Fibroblast of the aortic adventitia (primary cell): ENCODE results near the gene CDH2. TPM values are rescaled to one million over a fixed set of nuclear protein-coding genes. Genes with fewer than 3 reads are reported as not detected.

Experiments
- DNase-seq: peaks from one replicate; pipeline ENCODE4 v3.0.0-alpha.2; 2010; ENCODE audit warnings: low read depth
- H3K4me3 ChIP-seq: 2 replicates; pipeline ENCODE4 v1.5.1; 2011; ENCODE audit warnings: low read depth, mild to moderate bottlenecking, control low read depth, low read length, moderate library complexity
- total RNA-seq: library from RNA; depleted of rRNA; stranded (reverse); fragments of >200 nt; gene quantifications from 2 replicates; pipeline ENCODE4 v1.2.3, GENCODE V29; 2012; ENCODE audit warnings: low replicate concordance
- TF ChIP-seq, protein P1 (sequence below): IDR thresholded peaks from 2 replicates; pipeline ENCODE4 v1.5.1; 2011; ENCODE audit warnings: mild to moderate bottlenecking, low read length, control low read depth, inconsistent platforms; ENCODE audit not compliant: insufficient read depth

The CDH2 gene
- total RNA-seq, 1 donor = 64.1 TPM

- TF ChIP-seq, protein P1, sequence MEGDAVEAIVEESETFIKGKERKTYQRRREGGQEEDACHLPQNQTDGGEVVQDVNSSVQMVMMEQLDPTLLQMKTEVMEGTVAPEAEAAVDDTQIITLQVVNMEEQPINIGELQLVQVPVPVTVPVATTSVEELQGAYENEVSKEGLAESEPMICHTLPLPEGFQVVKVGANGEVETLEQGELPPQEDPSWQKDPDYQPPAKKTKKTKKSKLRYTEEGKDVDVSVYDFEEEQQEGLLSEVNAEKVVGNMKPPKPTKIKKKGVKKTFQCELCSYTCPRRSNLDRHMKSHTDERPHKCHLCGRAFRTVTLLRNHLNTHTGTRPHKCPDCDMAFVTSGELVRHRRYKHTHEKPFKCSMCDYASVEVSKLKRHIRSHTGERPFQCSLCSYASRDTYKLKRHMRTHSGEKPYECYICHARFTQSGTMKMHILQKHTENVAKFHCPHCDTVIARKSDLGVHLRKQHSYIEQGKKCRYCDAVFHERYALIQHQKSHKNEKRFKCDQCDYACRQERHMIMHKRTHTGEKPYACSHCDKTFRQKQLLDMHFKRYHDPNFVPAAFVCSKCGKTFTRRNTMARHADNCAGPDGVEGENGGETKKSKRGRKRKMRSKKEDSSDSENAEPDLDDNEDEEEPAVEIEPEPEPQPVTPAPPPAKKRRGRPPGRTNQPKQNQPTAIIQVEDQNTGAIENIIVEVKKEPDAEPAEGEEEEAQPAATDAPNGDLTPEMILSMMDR = no peak
- no peak for DNase-seq
- H3K4me3 ChIP-seq = no peak overlapping the region
Observed at GRCh38 chr18:28032177-28032576, 144.8 kb downstream of the CDH2 start.

DNA sequence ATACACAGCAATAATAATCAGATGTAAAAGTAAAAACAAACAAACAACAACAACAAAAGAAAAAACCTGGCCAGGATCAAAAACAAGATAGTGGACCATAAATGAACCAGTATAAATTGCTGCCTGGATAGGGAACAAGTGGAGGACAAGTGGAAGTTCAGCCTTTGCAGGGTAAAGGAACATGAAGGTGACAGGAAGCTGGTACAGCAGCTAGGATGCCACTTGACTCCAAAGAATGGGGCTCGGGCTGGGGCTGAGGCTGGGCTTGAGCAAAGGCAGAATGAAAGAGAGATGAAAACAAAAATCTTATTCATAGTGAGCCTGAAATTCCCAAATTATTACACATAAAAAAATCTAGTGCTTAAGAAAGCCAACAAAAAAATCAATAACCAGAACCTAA lies 146.5 kb downstream of the CDH2 start:
- no peak for DNase-seq
- TF ChIP-seq, protein P1 = no peak
- H3K4me3 ChIP-seq = no peak overlapping the region

GRCh38 chr18:28027755-28028154 lies 149.2 kb downstream of the CDH2 start:
- TF ChIP-seq, protein P1 = no peak
- no peak for DNase-seq
- H3K4me3 ChIP-seq = no peak overlapping the region

DNA sequence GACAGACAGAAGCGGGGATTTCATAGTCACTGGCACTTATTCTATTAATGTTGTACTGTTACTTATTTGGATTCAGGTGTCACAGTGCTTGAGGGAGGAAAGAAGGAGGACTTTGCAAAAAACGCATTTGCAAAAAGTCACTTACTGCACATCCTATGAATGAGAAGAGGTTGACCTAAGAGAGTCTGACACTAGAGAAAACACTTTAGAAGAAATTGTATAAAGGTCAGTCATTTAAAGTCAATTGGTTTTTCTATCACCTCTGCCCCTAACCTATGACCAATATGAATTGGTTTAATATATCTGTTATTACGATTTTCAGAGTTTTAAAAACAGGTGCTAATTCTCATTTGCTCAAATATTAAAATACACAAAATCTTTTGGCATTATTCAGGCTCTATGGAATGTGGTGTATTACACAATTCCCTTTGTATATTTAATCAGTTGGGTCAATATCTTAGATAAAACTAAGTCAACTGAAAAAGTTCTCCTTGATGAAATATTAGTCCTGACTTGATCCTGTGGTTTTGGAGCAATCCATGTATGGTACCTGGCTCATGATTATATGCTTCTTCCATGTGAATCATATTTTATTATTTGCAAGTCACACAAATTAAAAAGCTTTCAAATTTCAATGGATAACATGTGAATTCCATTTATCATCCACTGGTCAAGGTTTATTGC lies 157.4 kb downstream of the CDH2 start:
- H3K4me3 ChIP-seq = no peak overlapping the region
- TF ChIP-seq, protein P1 = no peak
- DNase-seq = peak; percentile 77

GRCh38 chr18:28018351-28018750 lies 158.6 kb downstream of the CDH2 start:
- TF ChIP-seq, protein P1 = no peak
- no peak for DNase-seq
- H3K4me3 ChIP-seq = no peak overlapping the region

DNA sequence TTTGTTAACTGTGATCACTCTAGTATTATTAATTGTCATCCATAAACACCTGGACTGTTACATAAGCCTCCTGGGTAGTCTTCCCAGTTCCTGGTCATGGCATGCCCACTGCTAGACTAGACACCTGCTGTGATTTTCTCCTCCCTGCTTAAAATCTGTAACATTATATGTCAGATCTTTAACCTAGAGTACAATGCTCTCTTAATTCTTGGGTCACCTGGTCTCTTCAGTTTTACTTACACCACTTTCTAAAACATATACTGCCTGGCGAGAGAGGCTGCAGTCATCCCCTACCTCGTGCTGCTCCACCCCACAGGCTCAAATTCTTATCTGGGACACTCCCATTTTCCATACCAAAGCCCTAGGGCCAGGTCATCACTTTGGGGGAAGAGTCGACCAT lies 161.3 kb downstream of the CDH2 start:
- TF ChIP-seq, protein P1 = no peak
- DNase-seq = no peak

DNA sequence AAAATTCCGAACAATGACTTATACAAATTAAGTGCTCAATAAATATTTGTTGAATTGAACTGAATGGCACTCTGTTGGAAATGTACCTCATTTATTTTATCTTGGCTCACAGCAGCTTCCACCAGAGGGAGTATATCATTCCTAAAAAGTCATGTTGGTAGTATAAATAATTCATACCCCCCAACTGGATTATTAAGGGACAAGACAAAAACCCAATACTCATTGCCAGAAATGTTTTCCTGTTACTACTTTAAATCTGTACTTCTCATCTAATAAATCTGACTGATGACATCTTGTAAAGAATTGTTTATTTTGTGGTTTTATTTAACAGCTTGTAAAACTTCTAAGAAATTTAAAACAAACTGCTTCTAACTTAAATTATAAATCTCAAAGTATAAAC lies 163.9 kb downstream of the CDH2 start:
- peak; percentile 56 for DNase-seq
- no peak overlapping the region for H3K4me3 ChIP-seq
- TF ChIP-seq, protein P1 = peak; percentile 60

More for the DNA sequence above, 161.3 kb downstream of the CDH2 start:
- H3K4me3 ChIP-seq = no peak overlapping the region
